ENCODE data around the gene DLG5.

The DLG5 gene

GRCh38 chr10:77804371-77804770, 122.2 kb downstream of the DLG5 start:
- in situ Hi-C loops (cut with MboI; ENCODE audit: low sequenced_read_pairs), result no loop called here

- in situ Hi-C loops (cut with MboI; ENCODE audit: low sequenced_read_pairs), result no loop called here
Observed at GRCh38 chr10:77801474-77802161, 124.9 kb downstream of the DLG5 start.

GRCh38 chr10:77800738-77801266, 125.8 kb downstream of the DLG5 start:
- in situ Hi-C loops (cut with MboI; ENCODE audit: low sequenced_read_pairs), result no loop called here

GRCh38 chr10:77800320-77800719, 126.2 kb downstream of the DLG5 start:
- in situ Hi-C loops (cut with MboI; ENCODE audit: low sequenced_read_pairs), result no loop called here

- in situ Hi-C loops (cut with MboI; ENCODE audit: low sequenced_read_pairs), result no loop called here
Observed at GRCh38 chr10:77799352-77799751, 127.2 kb downstream of the DLG5 start.

GRCh38 chr10:77798940-77799339, 127.6 kb downstream of the DLG5 start:
- in situ Hi-C loops (cut with MboI; ENCODE audit: low sequenced_read_pairs), result no loop called here

- in situ Hi-C loops (cut with MboI; ENCODE audit: low sequenced_read_pairs), result no loop called here
Observed at GRCh38 chr10:77796311-77796915, 130.1 kb downstream of the DLG5 start.

GRCh38 chr10:77795426-77796055, 131.0 kb downstream of the DLG5 start:
- in situ Hi-C loops (cut with MboI; ENCODE audit: low sequenced_read_pairs), result no loop called here

- in situ Hi-C loops (cut with MboI; ENCODE audit: low sequenced_read_pairs), result no loop called here
Observed at GRCh38 chr10:77794256-77795142, 132.1 kb downstream of the DLG5 start.

GRCh38 chr10:77793831-77794230, 132.7 kb downstream of the DLG5 start:
- in situ Hi-C loops (cut with MboI; ENCODE audit: low sequenced_read_pairs), result no loop called here

GRCh38 chr10:77792155-77792554, 134.4 kb downstream of the DLG5 start:
- in situ Hi-C loops (cut with MboI; ENCODE audit: low sequenced_read_pairs), result no loop called here

- in situ Hi-C loops (cut with MboI; ENCODE audit: low sequenced_read_pairs), result no loop called here
Observed at GRCh38 chr10:77791506-77791905, 135.0 kb downstream of the DLG5 start.

- in situ Hi-C loops (cut with MboI; ENCODE audit: low sequenced_read_pairs), result no loop called here
Observed at GRCh38 chr10:77789861-77790260, 136.7 kb downstream of the DLG5 start.

GRCh38 chr10:77789016-77789415, 137.5 kb downstream of the DLG5 start:
- in situ Hi-C loops (cut with MboI; ENCODE audit: low sequenced_read_pairs), result no loop called here

GRCh38 chr10:77788496-77789010, 138.0 kb downstream of the DLG5 start:
- in situ Hi-C loops (cut with MboI; ENCODE audit: low sequenced_read_pairs), result no loop called here

GRCh38 chr10:77787440-77787839, 139.1 kb downstream of the DLG5 start:
- in situ Hi-C loops (cut with MboI; ENCODE audit: low sequenced_read_pairs), result no loop called here

GRCh38 chr10:77784856-77785255, 141.7 kb downstream of the DLG5 start:
- in situ Hi-C loops (cut with MboI; ENCODE audit: low sequenced_read_pairs), result no loop called here

- in situ Hi-C loops (cut with MboI; ENCODE audit: low sequenced_read_pairs), result no loop called here
Observed at GRCh38 chr10:77782328-77783061, 144.1 kb downstream of the DLG5 start.

- in situ Hi-C loops (cut with MboI; ENCODE audit: low sequenced_read_pairs), result no loop called here
Observed at GRCh38 chr10:77781451-77782327, 144.9 kb downstream of the DLG5 start.
